WTC11 (cell line): Measurements from ENCODE around the gene CLSTN2.

ENCODE experiments used
- ELF4 ChIP-seq: sonication (generic); formaldehyde crosslinking; IDR thresholded peaks from 2 replicates; pipeline ENCODE4 v1.8.1; 2022; ENCODE audit warnings: low read depth, mild to moderate bottlenecking, moderate library complexity, missing genetic modification reagents
- ESRRA ChIP-seq: sonication (generic); formaldehyde crosslinking; IDR thresholded peaks from 2 replicates; pipeline ENCODE4 v1.8.1; 2022; ENCODE audit warnings: mild to moderate bottlenecking, missing genetic modification reagents, borderline replicate concordance
- ETV6 ChIP-seq: sonication (generic); formaldehyde crosslinking; IDR thresholded peaks from 2 replicates; pipeline ENCODE4 v1.8.1; 2022; ENCODE audit warnings: mild to moderate bottlenecking, missing genetic modification reagents
- FOXK1 ChIP-seq: sonication (generic); formaldehyde crosslinking; IDR thresholded peaks from 2 replicates; pipeline ENCODE4 v1.8.0; 2022; ENCODE audit warnings: mild to moderate bottlenecking, moderate library complexity, missing genetic modification reagents
- JUN ChIP-seq: sonication (generic); formaldehyde crosslinking; IDR thresholded peaks from 2 replicates; pipeline ENCODE4 v1.8.0; 2023; ENCODE audit warnings: mild to moderate bottlenecking, missing genetic modification reagents
- KAT7 ChIP-seq: sonication (generic); formaldehyde crosslinking; IDR thresholded peaks from 2 replicates; pipeline ENCODE4 v1.8.1; 2023; ENCODE audit warnings: missing genetic modification reagents, mild to moderate bottlenecking, borderline replicate concordance
- NR2C2 ChIP-seq: sonication (generic); formaldehyde crosslinking; IDR thresholded peaks from 2 replicates; pipeline ENCODE4 v1.8.0; 2022; ENCODE audit warnings: mild to moderate bottlenecking, missing genetic modification reagents
- SP1 ChIP-seq: sonication (generic); formaldehyde crosslinking; conservative IDR thresholded peaks from 2 replicates; pipeline ENCODE4 v1.8.1; 2022; ENCODE audit warnings: missing genetic modification reagents
- TEAD4 ChIP-seq: sonication (generic); formaldehyde crosslinking; IDR thresholded peaks from 2 replicates; pipeline ENCODE4 v1.8.0; 2022; ENCODE audit warnings: mild to moderate bottlenecking, missing genetic modification reagents
- TF ChIP-seq, protein P1 (sequence below): fragments of 200-600 bp; IDR thresholded peaks from 2 replicates; pipeline ENCODE4 v1.8.0; 2022; ENCODE audit warnings: antibody characterized with exemption
- TF ChIP-seq, protein P2 (sequence below): sonication (generic); formaldehyde crosslinking; IDR thresholded peaks from 2 replicates; pipeline ENCODE4 v1.8.0; 2022; ENCODE audit warnings: mild to moderate bottlenecking, missing genetic modification reagents
- TF ChIP-seq, protein P3 (sequence below): sonication (generic); formaldehyde crosslinking; IDR thresholded peaks from 2 replicates; pipeline ENCODE4 v1.8.0; 2022; ENCODE audit warnings: mild to moderate bottlenecking, missing genetic modification reagents

DNA sequence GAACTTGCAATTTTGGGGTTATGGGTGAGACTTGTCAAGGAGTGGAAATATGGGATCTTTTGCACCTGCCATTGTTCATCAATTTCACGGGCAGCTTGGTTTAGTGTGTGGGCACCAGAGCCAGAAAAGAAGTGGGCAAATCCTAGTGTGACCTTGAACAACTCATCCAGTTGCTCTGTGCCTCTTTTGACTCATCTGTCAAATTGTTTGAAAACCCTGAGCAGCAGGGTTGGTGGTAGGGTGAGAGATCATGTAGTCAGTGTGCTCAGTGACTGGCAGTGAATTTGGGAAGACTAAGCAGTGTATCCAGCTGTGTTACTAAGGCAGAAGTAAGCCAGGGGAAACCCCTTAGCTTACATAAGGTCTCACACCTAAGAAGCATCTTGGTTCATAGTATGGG lies 449.9 kb downstream of the CLSTN2 start:
- TF ChIP-seq FOXK1 (CRISPR knock-in tag) (no peak), ELF4 (CRISPR knock-in tag) (no peak), JUN (CRISPR knock-in tag) (no peak), NR2C2 (CRISPR knock-in tag) (no peak), SP1 (CRISPR knock-in tag) (no peak), TEAD4 (CRISPR knock-in tag) (no peak), ESRRA (no peak), ETV6 (CRISPR knock-in tag) (no peak), KAT7 (CRISPR knock-in tag) (no peak)
- TF ChIP-seq, protein P1, sequence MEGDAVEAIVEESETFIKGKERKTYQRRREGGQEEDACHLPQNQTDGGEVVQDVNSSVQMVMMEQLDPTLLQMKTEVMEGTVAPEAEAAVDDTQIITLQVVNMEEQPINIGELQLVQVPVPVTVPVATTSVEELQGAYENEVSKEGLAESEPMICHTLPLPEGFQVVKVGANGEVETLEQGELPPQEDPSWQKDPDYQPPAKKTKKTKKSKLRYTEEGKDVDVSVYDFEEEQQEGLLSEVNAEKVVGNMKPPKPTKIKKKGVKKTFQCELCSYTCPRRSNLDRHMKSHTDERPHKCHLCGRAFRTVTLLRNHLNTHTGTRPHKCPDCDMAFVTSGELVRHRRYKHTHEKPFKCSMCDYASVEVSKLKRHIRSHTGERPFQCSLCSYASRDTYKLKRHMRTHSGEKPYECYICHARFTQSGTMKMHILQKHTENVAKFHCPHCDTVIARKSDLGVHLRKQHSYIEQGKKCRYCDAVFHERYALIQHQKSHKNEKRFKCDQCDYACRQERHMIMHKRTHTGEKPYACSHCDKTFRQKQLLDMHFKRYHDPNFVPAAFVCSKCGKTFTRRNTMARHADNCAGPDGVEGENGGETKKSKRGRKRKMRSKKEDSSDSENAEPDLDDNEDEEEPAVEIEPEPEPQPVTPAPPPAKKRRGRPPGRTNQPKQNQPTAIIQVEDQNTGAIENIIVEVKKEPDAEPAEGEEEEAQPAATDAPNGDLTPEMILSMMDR = no peak
- TF ChIP-seq, protein P2, sequence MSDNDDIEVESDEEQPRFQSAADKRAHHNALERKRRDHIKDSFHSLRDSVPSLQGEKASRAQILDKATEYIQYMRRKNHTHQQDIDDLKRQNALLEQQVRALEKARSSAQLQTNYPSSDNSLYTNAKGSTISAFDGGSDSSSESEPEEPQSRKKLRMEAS (CRISPR knock-in tag) = no peak
- TF ChIP-seq, protein P3, sequence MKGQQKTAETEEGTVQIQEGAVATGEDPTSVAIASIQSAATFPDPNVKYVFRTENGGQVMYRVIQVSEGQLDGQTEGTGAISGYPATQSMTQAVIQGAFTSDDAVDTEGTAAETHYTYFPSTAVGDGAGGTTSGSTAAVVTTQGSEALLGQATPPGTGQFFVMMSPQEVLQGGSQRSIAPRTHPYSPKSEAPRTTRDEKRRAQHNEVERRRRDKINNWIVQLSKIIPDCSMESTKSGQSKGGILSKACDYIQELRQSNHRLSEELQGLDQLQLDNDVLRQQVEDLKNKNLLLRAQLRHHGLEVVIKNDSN = no peak
